IMR-90 (cell line): Measurements from ENCODE around the gene DDX10. TPM values are rescaled to one million over a fixed set of nuclear protein-coding genes. Genes with fewer than 3 reads are reported as not detected.

Source experiments
- ATAC-seq: fragments of 200-7000 bp; cut with Tn5 transposase; 2 replicates; pipeline ENCODE4 v1.9.1; 2020; ENCODE audit warnings: low read depth, mild to moderate bottlenecking, moderate library complexity
- BruUV-seq: library from RNA; stranded (reverse); fragments of 400-500 nt; replicated peaks from 2 replicates; lab custom pipeline; 2021; lab: Mats Ljungman, UMichigan
- CTCF ChIA-PET: fragments of 300-600 bp; formaldehyde crosslinking; extraction: SDS; loops from one replicate; lab custom pipeline; 2021; ENCODE audit warnings: antibody characterized with exemption; lab: Yijun Ruan, JAX
- POLR2A ChIA-PET: fragments of 300-600 bp; sonication (Branson Sonifier 250); formaldehyde crosslinking; loops from one replicate; lab custom pipeline; 2022; ENCODE audit warnings: antibody characterized with exemption; ENCODE audit not compliant: unreplicated experiment; lab: Charles Lee
- DNase-seq: peaks from one replicate; pipeline ENCODE4 v3.0.0; 2013
- H2AFZ ChIP-seq: replicated peaks from 2 replicates; pipeline ENCODE3; 2013; ENCODE audit warnings: low read length, mild to moderate bottlenecking; ENCODE audit not compliant: poor library complexity
- H2AK5ac ChIP-seq: 2 replicates; pipeline ENCODE4 v1.6.1; 2013; ENCODE audit warnings: low read depth, low read length, inconsistent platforms
- H2AK9ac ChIP-seq: replicated peaks from 2 replicates; pipeline ENCODE3; 2013; ENCODE audit warnings: mild to moderate bottlenecking, low read depth, low read length, moderate library complexity; ENCODE audit not compliant: poor library complexity
- H2BK120ac ChIP-seq: 2 replicates; pipeline ENCODE4 v1.6.1; 2013; ENCODE audit warnings: low read depth, low read length, inconsistent platforms
- H2BK15ac ChIP-seq: 3 replicates; pipeline ENCODE4 v1.6.1; 2013; ENCODE audit warnings: low read depth, low read length, inconsistent platforms
- H2BK20ac ChIP-seq: 2 replicates; pipeline ENCODE4 v1.6.1; 2013; ENCODE audit warnings: low read depth, mild to moderate bottlenecking, inconsistent platforms, low read length, moderate library complexity
- H2BK5ac ChIP-seq: 2 replicates; pipeline ENCODE4 v1.6.1; 2013; ENCODE audit warnings: mild to moderate bottlenecking, low read depth, low read length, inconsistent platforms; ENCODE audit not compliant: poor library complexity, severe bottlenecking
- H3K14ac ChIP-seq: replicated peaks from 2 replicates; pipeline ENCODE4 v1.6.1; 2013; ENCODE audit warnings: low read depth, low read length, inconsistent platforms
- H3K18ac ChIP-seq: 2 replicates; pipeline ENCODE4 v1.6.1; 2013; ENCODE audit warnings: low read depth, low read length, control low read depth
- H3K23ac ChIP-seq: 2 replicates; pipeline ENCODE4 v1.6.1; 2013; ENCODE audit warnings: low read depth, low read length, inconsistent platforms
- H3K27ac ChIP-seq: 2 replicates; pipeline ENCODE4 v1.5.1; 2013; ENCODE audit warnings: mild to moderate bottlenecking, control low read depth, low read length; ENCODE audit not compliant: insufficient read depth
- H3K27me3 ChIP-seq: 2 replicates; pipeline ENCODE4 v1.6.1; 2013; ENCODE audit warnings: low read length; ENCODE audit not compliant: control insufficient read depth, insufficient read depth
- H3K36me3 ChIP-seq: 2 replicates; pipeline ENCODE4 v1.6.1; 2013; ENCODE audit warnings: low read length, mixed read lengths; ENCODE audit not compliant: control insufficient read depth, insufficient read depth
- H3K4ac ChIP-seq: 2 replicates; pipeline ENCODE4 v1.6.1; 2013; ENCODE audit warnings: low read depth, low read length, inconsistent platforms
- H3K4me1 ChIP-seq: 2 replicates; pipeline ENCODE4 v1.6.1; 2013; ENCODE audit warnings: low read length, mixed read lengths; ENCODE audit not compliant: control insufficient read depth, insufficient read depth
- H3K4me2 ChIP-seq: 2 replicates; pipeline ENCODE4 v1.6.1; 2013; ENCODE audit warnings: low read depth, mild to moderate bottlenecking, control low read depth, low read length, moderate library complexity
- H3K4me3 ChIP-seq: 2 replicates; pipeline ENCODE4 v1.5.1; 2013; ENCODE audit warnings: low read depth, mild to moderate bottlenecking, control low read depth, low read length, moderate library complexity; ENCODE audit not compliant: insufficient read depth
- H3K56ac ChIP-seq: 2 replicates; pipeline ENCODE4 v1.6.1; 2013; ENCODE audit warnings: low read length, inconsistent platforms; ENCODE audit not compliant: insufficient read depth; ENCODE audit errors: extremely low read depth
- H3K79me1 ChIP-seq, 2 experiments: 2 replicates each; pipeline ENCODE4 v1.6.1; 2013; ENCODE audit warnings: low read length in 2 of 2, inconsistent platforms in 1 of 2, low read depth in 1 of 2
- H3K9ac ChIP-seq: 2 replicates; pipeline ENCODE4 v1.6.1; 2013; ENCODE audit warnings: low read depth, low read length, control low read depth
- H3K9me1 ChIP-seq: 2 replicates; pipeline ENCODE4 v1.6.1; 2013; ENCODE audit warnings: low read length, inconsistent platforms; ENCODE audit not compliant: insufficient read depth
- H3K9me3 ChIP-seq: 2 replicates; pipeline ENCODE4 v1.6.1; 2013; ENCODE audit warnings: low read length; ENCODE audit not compliant: control insufficient read depth, insufficient read depth
- H4K20me1 ChIP-seq: 2 replicates; pipeline ENCODE4 v1.6.1; 2013; ENCODE audit warnings: low read length, inconsistent platforms; ENCODE audit not compliant: insufficient read depth
- H4K5ac ChIP-seq: 2 replicates; pipeline ENCODE4 v1.6.1; 2013; ENCODE audit warnings: mild to moderate bottlenecking, low read depth, low read length, control low read depth
- H4K8ac ChIP-seq, 2 experiments: 2 replicates each; pipeline ENCODE4 v1.6.1; 2013; ENCODE audit warnings: low read depth in 2 of 2, low read length in 2 of 2, control low read depth in 1 of 2, inconsistent platforms in 1 of 2
- H4K91ac ChIP-seq: 2 replicates; pipeline ENCODE4 v1.6.1; 2013; ENCODE audit warnings: low read depth, low read length, inconsistent platforms; ENCODE audit not compliant: insufficient read depth
- BHLHE40 ChIP-seq: fragments of 150-350 bp; IDR thresholded peaks from 2 replicates; pipeline ENCODE4 v1.6.1; 2016; ENCODE audit warnings: mild to moderate bottlenecking, low read depth, low read length
- CEBPB ChIP-seq: IDR thresholded peaks from 2 replicates; pipeline ENCODE4 v1.6.1; 2012; ENCODE audit warnings: low read depth, low read length, improper control_type of control experiment
- CHD1 ChIP-seq: IDR thresholded peaks from 2 replicates; pipeline ENCODE4 v1.6.1; 2012; ENCODE audit warnings: low read depth, low read length, improper control_type of control experiment
- FOS ChIP-seq: fragments of 150-350 bp; IDR thresholded peaks from 2 replicates; pipeline ENCODE4 v1.6.1; 2016; ENCODE audit warnings: low read depth, low read length
- MAFK ChIP-seq: IDR thresholded peaks from 2 replicates; pipeline ENCODE4 v1.6.1; 2012; ENCODE audit warnings: low read depth, low read length, improper control_type of control experiment
- MAZ ChIP-seq: IDR thresholded peaks from 2 replicates; pipeline ENCODE4 v1.6.1; 2012; ENCODE audit warnings: low read depth, mild to moderate bottlenecking, low read length, improper control_type of control experiment, moderate library complexity, borderline replicate concordance
- MXI1 ChIP-seq: IDR thresholded peaks from 2 replicates; pipeline ENCODE4 v1.6.1; 2012; ENCODE audit warnings: low read depth, mild to moderate bottlenecking, low read length, moderate library complexity, borderline replicate concordance
- NFE2L2 ChIP-seq: fragments of 150-350 bp; IDR thresholded peaks from 2 replicates; pipeline ENCODE4 v1.6.1; 2016; ENCODE audit warnings: low read depth, mild to moderate bottlenecking, low read length
- POLR2A ChIP-seq: IDR thresholded peaks from 2 replicates; pipeline ENCODE4 v1.6.1; 2012; ENCODE audit warnings: mild to moderate bottlenecking, low read depth, low read length
- RAD21 ChIP-seq: IDR thresholded peaks from 2 replicates; pipeline ENCODE4 v1.6.1; 2012; ENCODE audit warnings: low read length, improper control_type of control experiment
- RCOR1 ChIP-seq: IDR thresholded peaks from 2 replicates; pipeline ENCODE4 v1.6.1; 2012; ENCODE audit warnings: mild to moderate bottlenecking, low read length, improper control_type of control experiment; ENCODE audit not compliant: insufficient replicate concordance
- SMC3 ChIP-seq: fragments of 150-350 bp; IDR thresholded peaks from 2 replicates; pipeline ENCODE4 v1.6.1; 2016; ENCODE audit warnings: low read depth, mild to moderate bottlenecking, antibody characterized with exemption, low read length, moderate library complexity
- WGBS, 2 experiments: methylation state at CpG; one replicate each; pipeline versions ENCODE4 v1.1.5 to v1.1.7; 2013; ENCODE audit warnings: missing lambda C conversion rate in 2 of 2; ENCODE audit not compliant: insufficient read length in 1 of 2; ENCODE audit errors: extremely low coverage in 2 of 2; 5-methylcytosine and 5-hydroxymethylcytosine counted together
- dilution Hi-C: fragments of 300-500 bp; cut with HindIII; formaldehyde crosslinking; loops from one replicate; pipeline ENCODE4 v1.14.3; 2018; ENCODE audit warnings: low sequenced_read_pairs; ENCODE audit not compliant: unreplicated experiment
- in situ Hi-C: fragments of 300-500 bp; cut with MboI; formaldehyde crosslinking; loops from 3 replicates; pipeline ENCODE4 v1.14.3; 2019; ENCODE audit warnings: low sequenced_read_pairs, inconsistent platforms, mixed read lengths
- intact Hi-C: fragments of 100-400 bp; cut with micrococcal nuclease; formaldehyde crosslinking; loops from 2 replicates; pipeline ENCODE4 v1.10.0; 2022
- polyA plus RNA-seq, 3 experiments: library from polyadenylated mRNA; depleted of rRNA; stranded (reverse); fragments of >200 nt; gene quantifications; 2 replicates each; pipeline ENCODE4 v1.2.3, GENCODE V29; 2012; ENCODE audit warnings: low replicate concordance in 1 of 3
- total RNA-seq: library from RNA; depleted of rRNA; stranded (reverse); fragments of >200 nt; gene quantifications from 2 replicates; pipeline ENCODE4 v1.2.3, GENCODE V29; 2012
- TF ChIP-seq, protein P1 (sequence below): conservative IDR thresholded peaks from 2 replicates; pipeline ENCODE4 v1.5.1; 2012; ENCODE audit warnings: mild to moderate bottlenecking, low read depth, low read length, improper control_type of control experiment
- TF ChIP-seq, protein P2 (sequence below): fragments of 150-350 bp; IDR thresholded peaks from 2 replicates; pipeline ENCODE4 v1.6.1; 2017; ENCODE audit warnings: mild to moderate bottlenecking, antibody characterized with exemption, low read length, low read depth
- TF ChIP-seq, protein P3 (sequence below): fragments of 150-350 bp; IDR thresholded peaks from 2 replicates; pipeline ENCODE4 v1.6.1; 2016; ENCODE audit warnings: low read depth, mild to moderate bottlenecking, low read length, moderate library complexity, borderline replicate concordance

DDX10 gene
- total and polyA plus RNA-seq, 2 of the 4 experiments (the other 2 are of a cell fraction) = 20.0 to 31.9 TPM

DNA sequence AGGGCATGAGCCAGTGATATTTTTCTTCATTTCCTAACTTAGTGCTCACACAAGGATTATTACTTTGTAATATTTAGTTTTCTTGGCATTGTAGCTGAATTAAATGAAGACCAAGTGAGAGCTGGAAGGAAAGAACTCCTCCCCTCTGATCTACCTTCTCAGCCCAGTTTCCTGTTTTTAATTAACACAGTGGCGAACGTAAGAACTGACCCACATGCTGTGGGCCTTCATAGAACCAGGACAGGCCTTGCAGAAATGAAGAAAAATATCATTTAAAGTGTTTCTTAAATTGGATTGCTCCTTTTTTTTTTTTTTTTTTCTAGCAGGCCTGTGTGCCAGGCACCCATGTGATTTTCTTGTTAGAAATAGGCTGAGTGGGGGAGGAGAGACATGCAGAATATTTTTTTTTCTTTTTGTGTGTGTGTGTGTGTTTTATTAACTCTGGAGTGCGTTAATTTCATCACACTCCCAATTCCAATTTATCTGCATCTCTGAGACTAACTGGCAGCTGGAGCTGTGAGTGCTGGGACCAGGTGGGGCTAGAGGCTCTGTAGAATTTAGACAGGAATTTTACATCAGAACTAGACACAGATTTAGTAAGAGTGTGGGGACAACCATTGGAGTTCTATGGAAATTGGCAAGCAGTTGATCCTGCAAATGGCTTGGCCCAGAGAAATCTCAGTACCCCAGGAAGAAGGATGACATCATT, 320.5 kb downstream of the DDX10 start:
- H2BK5ac ChIP-seq = no peak overlapping the region
- dilution Hi-C loops = no loop called here
- H2BK15ac ChIP-seq = no peak overlapping the region; the same call in 2 of the 3 replicates
- H3K9ac ChIP-seq = no peak overlapping the region
- peak overlapping the region; percentile 8 for H4K91ac ChIP-seq
- no peak overlapping the region for H2AK5ac ChIP-seq
- ATAC-seq (no peak), DNase-seq (no peak)
- no peak overlapping the region for H2AK9ac ChIP-seq
- CTCF ChIA-PET = interaction anchor here (0.6 kb wide), 1 partner anchor 253 kb away, joined by 3 read pairs; no protein-coding TSS in a partner anchor
- no CpG with 5 or more reads among the region's 3 CpGs for WGBS, 2 experiments
- no peak overlapping the region for H3K4me3 ChIP-seq
- H3K23ac ChIP-seq = no peak overlapping the region
- no peak overlapping the region for H3K27ac ChIP-seq
- peak overlapping the region; percentile 81 for H2AFZ ChIP-seq
- H3K9me3 ChIP-seq = peaks cover 3% of the 10 kb centered on the region; the same call in 1 of the 2 replicates
- no peaks in the 10 kb centered on the region for H3K27me3 ChIP-seq
- H3K36me3 ChIP-seq = no peaks in the 10 kb centered on the region
- no peak overlapping the region for H2BK20ac ChIP-seq
- H2BK120ac ChIP-seq = peak overlapping the region; percentile 26; the same call in 1 of the 2 replicates
- POLR2A ChIA-PET = no interaction called here
- peaks cover 5% of the 10 kb centered on the region for H3K4me1 ChIP-seq
- no peak overlapping the region for H4K5ac ChIP-seq
- H3K79me1 ChIP-seq = no peaks in the 10 kb centered on the region
- intact Hi-C loops = no loop called here
- H3K14ac ChIP-seq = no peak overlapping the region
- no peaks in the 10 kb centered on the region for H4K20me1 ChIP-seq
- H3K9me1 ChIP-seq = peaks cover 5% of the 10 kb centered on the region; the same call in 1 of the 2 replicates
- in situ Hi-C loops = no loop called here
- H3K18ac ChIP-seq = no peak overlapping the region
- H3K4ac ChIP-seq = no peak overlapping the region
- no TSS peak for BruUV-seq
- H4K8ac ChIP-seq = no peak overlapping the region
- H3K56ac ChIP-seq = no peak overlapping the region
- no peak overlapping the region for H3K4me2 ChIP-seq
- TF ChIP-seq RAD21 = no peak
- no peak for TF ChIP-seq RCOR1
- no peak for TF ChIP-seq FOS
- TF ChIP-seq SMC3 = no peak
- no peak for TF ChIP-seq NFE2L2
- TF ChIP-seq, protein P1, sequence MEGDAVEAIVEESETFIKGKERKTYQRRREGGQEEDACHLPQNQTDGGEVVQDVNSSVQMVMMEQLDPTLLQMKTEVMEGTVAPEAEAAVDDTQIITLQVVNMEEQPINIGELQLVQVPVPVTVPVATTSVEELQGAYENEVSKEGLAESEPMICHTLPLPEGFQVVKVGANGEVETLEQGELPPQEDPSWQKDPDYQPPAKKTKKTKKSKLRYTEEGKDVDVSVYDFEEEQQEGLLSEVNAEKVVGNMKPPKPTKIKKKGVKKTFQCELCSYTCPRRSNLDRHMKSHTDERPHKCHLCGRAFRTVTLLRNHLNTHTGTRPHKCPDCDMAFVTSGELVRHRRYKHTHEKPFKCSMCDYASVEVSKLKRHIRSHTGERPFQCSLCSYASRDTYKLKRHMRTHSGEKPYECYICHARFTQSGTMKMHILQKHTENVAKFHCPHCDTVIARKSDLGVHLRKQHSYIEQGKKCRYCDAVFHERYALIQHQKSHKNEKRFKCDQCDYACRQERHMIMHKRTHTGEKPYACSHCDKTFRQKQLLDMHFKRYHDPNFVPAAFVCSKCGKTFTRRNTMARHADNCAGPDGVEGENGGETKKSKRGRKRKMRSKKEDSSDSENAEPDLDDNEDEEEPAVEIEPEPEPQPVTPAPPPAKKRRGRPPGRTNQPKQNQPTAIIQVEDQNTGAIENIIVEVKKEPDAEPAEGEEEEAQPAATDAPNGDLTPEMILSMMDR = no peak
- TF ChIP-seq, protein P2, sequence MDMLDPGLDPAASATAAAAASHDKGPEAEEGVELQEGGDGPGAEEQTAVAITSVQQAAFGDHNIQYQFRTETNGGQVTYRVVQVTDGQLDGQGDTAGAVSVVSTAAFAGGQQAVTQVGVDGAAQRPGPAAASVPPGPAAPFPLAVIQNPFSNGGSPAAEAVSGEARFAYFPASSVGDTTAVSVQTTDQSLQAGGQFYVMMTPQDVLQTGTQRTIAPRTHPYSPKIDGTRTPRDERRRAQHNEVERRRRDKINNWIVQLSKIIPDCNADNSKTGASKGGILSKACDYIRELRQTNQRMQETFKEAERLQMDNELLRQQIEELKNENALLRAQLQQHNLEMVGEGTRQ = no peak
- no peak for TF ChIP-seq POLR2A
- no peak for TF ChIP-seq MAFK
- TF ChIP-seq, protein P3, sequence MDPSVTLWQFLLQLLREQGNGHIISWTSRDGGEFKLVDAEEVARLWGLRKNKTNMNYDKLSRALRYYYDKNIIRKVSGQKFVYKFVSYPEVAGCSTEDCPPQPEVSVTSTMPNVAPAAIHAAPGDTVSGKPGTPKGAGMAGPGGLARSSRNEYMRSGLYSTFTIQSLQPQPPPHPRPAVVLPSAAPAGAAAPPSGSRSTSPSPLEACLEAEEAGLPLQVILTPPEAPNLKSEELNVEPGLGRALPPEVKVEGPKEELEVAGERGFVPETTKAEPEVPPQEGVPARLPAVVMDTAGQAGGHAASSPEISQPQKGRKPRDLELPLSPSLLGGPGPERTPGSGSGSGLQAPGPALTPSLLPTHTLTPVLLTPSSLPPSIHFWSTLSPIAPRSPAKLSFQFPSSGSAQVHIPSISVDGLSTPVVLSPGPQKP = no peak
- TF ChIP-seq MXI1 = no peak
- TF ChIP-seq CHD1 = no peak
- no peak for TF ChIP-seq BHLHE40
- TF ChIP-seq CEBPB = no peak
- no peak for TF ChIP-seq MAZ
